OCI-LY7 (cell line): ENCODE data around the gene ZFHX2. TPM values are rescaled to one million over a fixed set of nuclear protein-coding genes. Genes with fewer than 3 reads are reported as not detected.

ENCODE experiments used
- BruUV-seq: library from RNA; stranded (reverse); fragments of 400-500 nt; replicated peaks from 2 replicates; lab custom pipeline; 2021; lab: Mats Ljungman, UMichigan
- CTCF ChIA-PET: fragments of 300-600 bp; sonication (Branson Sonifier 250); formaldehyde crosslinking; loops from one replicate; lab custom pipeline; 2022; ENCODE audit warnings: antibody characterized with exemption; ENCODE audit not compliant: unreplicated experiment; lab: Charles Lee
- POLR2A ChIA-PET: fragments of 300-600 bp; sonication (Branson Sonifier 250); formaldehyde crosslinking; loops from one replicate; lab custom pipeline; 2022; ENCODE audit warnings: antibody characterized with exemption; lab: Charles Lee
- DNase-seq: peaks from one replicate; pipeline ENCODE4 v3.0.0-alpha.2; 2015; ENCODE audit warnings: low spot score
- H2AFZ ChIP-seq: fragments of 200-600 bp; sonication (generic), shearing (Covaris generic); 2 replicates; pipeline ENCODE4 v1.6.1; 2014; ENCODE audit warnings: mild to moderate bottlenecking, antibody characterized with exemption, low read length, moderate library complexity
- H3K27ac ChIP-seq: fragments of 200-600 bp; sonication (generic); 2 replicates; pipeline ENCODE4 v1.5.1; 2014; ENCODE audit warnings: mixed run types, low read depth, mild to moderate bottlenecking, moderate library complexity, low read length, inconsistent platforms; ENCODE audit not compliant: poor library complexity, severe bottlenecking
- H3K36me3 ChIP-seq: fragments of 200-600 bp; sonication (generic); 2 replicates; pipeline ENCODE4 v1.6.1; 2014; ENCODE audit warnings: mild to moderate bottlenecking, antibody characterized with exemption, low read length, moderate library complexity, mixed read lengths; ENCODE audit not compliant: insufficient read depth
- H3K4me1 ChIP-seq: fragments of 200-600 bp; sonication (generic); 2 replicates; pipeline ENCODE4 v1.5.1; 2014; ENCODE audit warnings: mild to moderate bottlenecking, low read length; ENCODE audit not compliant: insufficient read depth, poor library complexity, severe bottlenecking
- H3K4me2 ChIP-seq: fragments of 200-600 bp; sonication (generic); 2 replicates; pipeline ENCODE4 v1.6.1; 2014; ENCODE audit warnings: mild to moderate bottlenecking, low read length
- H3K4me3 ChIP-seq: fragments of 200-600 bp; sonication (generic); 2 replicates; pipeline ENCODE4 v1.5.1; 2014; ENCODE audit warnings: mild to moderate bottlenecking, low read depth, low read length; ENCODE audit not compliant: poor library complexity, severe bottlenecking
- H3K79me2 ChIP-seq: fragments of 200-600 bp; sonication (generic); 2 replicates; pipeline ENCODE4 v1.6.1; 2016; ENCODE audit warnings: low read depth, mild to moderate bottlenecking, low read length, moderate library complexity, mixed read lengths; ENCODE audit not compliant: insufficient read depth
- H3K9me2 ChIP-seq: fragments of 200-600 bp; sonication (generic); 2 replicates; pipeline ENCODE4 v1.6.1; 2016; ENCODE audit warnings: mild to moderate bottlenecking, low read length, mixed read lengths; ENCODE audit not compliant: insufficient read depth
- H3K9me3 ChIP-seq: fragments of 200-600 bp; sonication (generic); 2 replicates; pipeline ENCODE4 v1.6.1; 2014; ENCODE audit warnings: mild to moderate bottlenecking, mixed run types, low read length, mixed read lengths
- H4K20me1 ChIP-seq: fragments of 200-600 bp; sonication (generic); 2 replicates; pipeline ENCODE4 v1.6.1; 2014; ENCODE audit warnings: mild to moderate bottlenecking, antibody characterized with exemption, low read length, moderate library complexity, mixed read lengths; ENCODE audit not compliant: insufficient read depth
- EZH2phosphoT487 ChIP-seq: fragments of 200-600 bp; sonication (generic); IDR thresholded peaks from 2 replicates; pipeline ENCODE4 v1.6.1; 2018; ENCODE audit warnings: low read depth, borderline replicate concordance, mild to moderate bottlenecking, mixed run types, antibody characterized with exemption, low read length, moderate library complexity, mixed read lengths
- intact Hi-C: fragments of 100-400 bp; cut with micrococcal nuclease; formaldehyde crosslinking; loops from one replicate; pipeline ENCODE4 v1.10.0; 2022; ENCODE audit not compliant: unreplicated experiment
- total RNA-seq, 2 experiments: library from RNA; depleted of rRNA in 1 of 2; stranded (reverse); fragments of >200 nt in 1 of 2; shearing (Covaris generic) in 1 of 2; gene quantifications; 2 replicates each; pipeline ENCODE4 v1.2.3, GENCODE V29; 2014 to 2022
- TF ChIP-seq, protein P1 (sequence below): fragments of 200-600 bp; sonication (generic); conservative IDR thresholded peaks from 2 replicates; pipeline ENCODE4 v1.5.1; 2014; ENCODE audit warnings: mild to moderate bottlenecking, antibody characterized with exemption, low read length, moderate library complexity, mixed read lengths

Gene ZFHX2
- total RNA-seq, 2 experiments from 2014 or later, result 0.60 to 1.8 TPM

DNA sequence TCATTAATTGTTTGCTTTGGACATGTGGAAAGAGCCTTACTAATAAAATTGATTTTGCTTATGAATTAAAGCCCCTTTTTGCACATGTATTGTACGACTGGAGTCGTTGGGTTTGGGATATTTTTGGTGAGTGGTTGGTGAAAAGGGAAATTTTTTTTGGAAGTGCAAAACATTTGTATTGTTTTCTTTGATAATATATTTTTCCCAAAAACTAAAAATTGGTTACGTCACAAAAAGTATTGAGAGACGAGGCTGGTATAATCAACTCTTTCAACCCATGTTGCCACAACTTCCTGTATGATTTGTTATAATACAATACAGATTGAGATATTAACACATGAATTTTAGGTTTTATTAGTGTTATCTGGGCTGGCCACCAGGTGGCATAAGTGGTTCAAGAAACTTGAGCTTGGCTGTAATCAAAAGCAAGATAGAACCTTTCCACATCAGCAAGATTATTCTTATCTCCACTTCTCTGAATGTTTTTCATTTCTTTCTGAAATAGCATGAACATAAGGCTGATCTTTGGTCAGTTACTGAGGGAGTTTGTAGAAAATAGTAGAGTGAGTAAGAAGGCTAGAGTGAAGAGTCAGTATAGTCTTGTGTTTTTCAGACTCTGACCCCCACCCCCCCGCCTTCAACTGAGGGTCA lies 73.3 kb downstream of the ZFHX2 start:
- peaks cover 60% of the 10 kb centered on the region for H3K36me3 ChIP-seq
- POLR2A ChIA-PET, result interaction anchor here (0.6 to 0.7 kb wide), 2 partner anchors 21 to 47 kb away, joined by 3 to 7 read pairs; no protein-coding TSS in a partner anchor
- H3K4me3 ChIP-seq, result no peak overlapping the region
- H3K9me3 ChIP-seq, result no peaks in the 10 kb centered on the region
- H4K20me1 ChIP-seq, result no peaks in the 10 kb centered on the region
- H3K79me2 ChIP-seq, result no peaks in the 10 kb centered on the region
- intact Hi-C loops, result loop anchor here (1.0 kb wide), 2 partner anchors 61 to 84 kb away; no protein-coding TSS in a partner anchor
- no TSS peak for BruUV-seq
- H3K27ac ChIP-seq, result no peak overlapping the region
- H3K4me1 ChIP-seq, result peaks cover 6% of the 10 kb centered on the region
- CTCF ChIA-PET, result interaction anchor here (0.6 to 1.7 kb wide), 2 partner anchors 83 to 795 kb away, joined by 5 to 10 read pairs; no protein-coding TSS in a partner anchor
- DNase-seq, result peak; percentile 74
- no peak for TF ChIP-seq EZH2phosphoT487
- TF ChIP-seq, protein P1, sequence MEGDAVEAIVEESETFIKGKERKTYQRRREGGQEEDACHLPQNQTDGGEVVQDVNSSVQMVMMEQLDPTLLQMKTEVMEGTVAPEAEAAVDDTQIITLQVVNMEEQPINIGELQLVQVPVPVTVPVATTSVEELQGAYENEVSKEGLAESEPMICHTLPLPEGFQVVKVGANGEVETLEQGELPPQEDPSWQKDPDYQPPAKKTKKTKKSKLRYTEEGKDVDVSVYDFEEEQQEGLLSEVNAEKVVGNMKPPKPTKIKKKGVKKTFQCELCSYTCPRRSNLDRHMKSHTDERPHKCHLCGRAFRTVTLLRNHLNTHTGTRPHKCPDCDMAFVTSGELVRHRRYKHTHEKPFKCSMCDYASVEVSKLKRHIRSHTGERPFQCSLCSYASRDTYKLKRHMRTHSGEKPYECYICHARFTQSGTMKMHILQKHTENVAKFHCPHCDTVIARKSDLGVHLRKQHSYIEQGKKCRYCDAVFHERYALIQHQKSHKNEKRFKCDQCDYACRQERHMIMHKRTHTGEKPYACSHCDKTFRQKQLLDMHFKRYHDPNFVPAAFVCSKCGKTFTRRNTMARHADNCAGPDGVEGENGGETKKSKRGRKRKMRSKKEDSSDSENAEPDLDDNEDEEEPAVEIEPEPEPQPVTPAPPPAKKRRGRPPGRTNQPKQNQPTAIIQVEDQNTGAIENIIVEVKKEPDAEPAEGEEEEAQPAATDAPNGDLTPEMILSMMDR, result peak; percentile 93
- H3K9me2 ChIP-seq, result no peaks in the 10 kb centered on the region
- no peak overlapping the region for H2AFZ ChIP-seq
- H3K4me2 ChIP-seq, result no peak overlapping the region

DNA sequence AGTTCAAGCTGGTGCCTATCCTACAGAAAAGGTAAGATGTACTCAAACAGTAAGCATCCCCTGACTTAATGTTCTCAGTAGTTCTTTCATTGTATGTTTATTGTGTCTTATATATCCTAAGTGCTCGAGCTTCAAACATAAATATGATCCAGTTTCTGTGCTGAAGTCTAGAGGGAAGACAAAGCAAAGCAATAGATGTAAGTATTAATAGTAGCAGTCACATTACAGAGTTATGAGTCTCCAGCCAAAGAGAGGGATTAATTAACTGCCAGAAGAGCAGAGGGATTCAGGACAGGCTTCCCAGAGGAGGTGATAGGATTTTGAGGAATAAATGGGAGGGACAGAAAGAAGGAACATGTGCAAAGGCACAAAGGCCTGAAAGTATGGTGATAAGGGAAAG lies 80.6 kb downstream of the ZFHX2 start:
- POLR2A ChIA-PET, result no interaction called here
- peaks cover 9% of the 10 kb centered on the region for H3K9me3 ChIP-seq
- H3K4me2 ChIP-seq, result peak overlapping the region; percentile 66
- peaks cover 10% of the 10 kb centered on the region for H3K4me1 ChIP-seq
- H3K9me2 ChIP-seq, result no peaks in the 10 kb centered on the region
- no peak for DNase-seq
- no peak overlapping the region for H3K27ac ChIP-seq
- intact Hi-C loops, result no loop called here
- no peak overlapping the region for H2AFZ ChIP-seq
- CTCF ChIA-PET, result no interaction called here
- BruUV-seq, result no TSS peak
- no peaks in the 10 kb centered on the region for H4K20me1 ChIP-seq
- TF ChIP-seq EZH2phosphoT487, result no peak
- TF ChIP-seq, protein P1, result no peak
- peaks cover 20% of the 10 kb centered on the region for H3K79me2 ChIP-seq
- peaks cover 47% of the 10 kb centered on the region for H3K36me3 ChIP-seq
- H3K4me3 ChIP-seq, result no peak overlapping the region

Other genes starting within 250 kb of the ZFHX2 start
- 24.4 and 31.0 TPM in 2 replicates for gene PPP1R3E, start 248.9 kb downstream of the ZFHX2 start, total RNA-seq (2014; rRNA removed; shearing (Covaris generic))
- gene PPP1R3E, start 248.9 kb downstream of the ZFHX2 start, total RNA-seq (2022), result 95.5 and 102 TPM in 2 replicates
- 7.2 and 8.6 TPM in 2 replicates for gene BCL2L2, start 244.9 kb downstream of the ZFHX2 start, total RNA-seq (2014; rRNA removed; shearing (Covaris generic))
- 17.4 and 18.0 TPM in 2 replicates for gene BCL2L2, start 244.9 kb downstream of the ZFHX2 start, total RNA-seq (2022)
- 120 and 167 TPM in 2 replicates for gene PABPN1, start 230.3 kb downstream of the ZFHX2 start, total RNA-seq (2014; rRNA removed; shearing (Covaris generic))
- 314 and 319 TPM in 2 replicates for gene PABPN1, start 230.3 kb downstream of the ZFHX2 start, total RNA-seq (2022)
- gene SLC22A17, start 198.9 kb downstream of the ZFHX2 start, total RNA-seq (2014; rRNA removed; shearing (Covaris generic)), result not detected in 2 replicates
- not detected in 2 replicates for gene SLC22A17, start 198.9 kb downstream of the ZFHX2 start, total RNA-seq (2022)
- gene EFS, start 186.6 kb downstream of the ZFHX2 start, total RNA-seq (2014; rRNA removed; shearing (Covaris generic)), result not detected in 2 replicates
- not detected in 2 replicates for gene EFS, start 186.6 kb downstream of the ZFHX2 start, total RNA-seq (2022)
- gene IL25, start 179.0 kb downstream of the ZFHX2 start, total RNA-seq (2014; rRNA removed; shearing (Covaris generic)), result not detected in 2 replicates
- not detected in 2 replicates for gene IL25, start 179.0 kb downstream of the ZFHX2 start, total RNA-seq (2022)
- not detected in 2 replicates for gene CMTM5, start 174.7 kb downstream of the ZFHX2 start, total RNA-seq (2014; rRNA removed; shearing (Covaris generic))
- not detected in 2 replicates for gene CMTM5, start 174.7 kb downstream of the ZFHX2 start, total RNA-seq (2022)
- gene MYH6, start 143.5 kb downstream of the ZFHX2 start, total RNA-seq (2014; rRNA removed; shearing (Covaris generic)), result not detected in 2 replicates
- gene MYH6, start 143.5 kb downstream of the ZFHX2 start, total RNA-seq (2022), result not detected in 2 replicates
- not detected in 2 replicates for gene MYH7, start 116.1 kb downstream of the ZFHX2 start, total RNA-seq (2014; rRNA removed; shearing (Covaris generic))
- gene MYH7, start 116.1 kb downstream of the ZFHX2 start, total RNA-seq (2022), result not detected in 2 replicates
- 53.6 and 87.1 TPM in 2 replicates for gene NGDN, start 82.1 kb downstream of the ZFHX2 start, total RNA-seq (2014; rRNA removed; shearing (Covaris generic))
- gene NGDN, start 82.1 kb downstream of the ZFHX2 start, total RNA-seq (2022), result 48.7 and 57.5 TPM in 2 replicates
- gene THTPA, start 4.5 kb upstream of the ZFHX2 start, total RNA-seq (2014; rRNA removed; shearing (Covaris generic)), result 20.9 and 28.6 TPM in 2 replicates
- gene THTPA, start 4.5 kb upstream of the ZFHX2 start, total RNA-seq (2022), result 15.4 and 16.9 TPM in 2 replicates
- gene AP1G2, start 16.0 kb upstream of the ZFHX2 start, total RNA-seq (2014; rRNA removed; shearing (Covaris generic)), result 110 and 129 TPM in 2 replicates
- gene AP1G2, start 16.0 kb upstream of the ZFHX2 start, total RNA-seq (2022), result 209 and 235 TPM in 2 replicates
- gene JPH4, start 27.0 kb upstream of the ZFHX2 start, total RNA-seq (2014; rRNA removed; shearing (Covaris generic)), result not detected in 2 replicates
- gene JPH4, start 27.0 kb upstream of the ZFHX2 start, total RNA-seq (2022), result not detected in 2 replicates
- not detected in 2 replicates for gene DHRS2, start 84.6 kb upstream of the ZFHX2 start, total RNA-seq (2014; rRNA removed; shearing (Covaris generic))
- gene DHRS2, start 84.6 kb upstream of the ZFHX2 start, total RNA-seq (2022), result not detected in 2 replicates